Measurements from ENCODE around the gene MRPS34.

DNA sequence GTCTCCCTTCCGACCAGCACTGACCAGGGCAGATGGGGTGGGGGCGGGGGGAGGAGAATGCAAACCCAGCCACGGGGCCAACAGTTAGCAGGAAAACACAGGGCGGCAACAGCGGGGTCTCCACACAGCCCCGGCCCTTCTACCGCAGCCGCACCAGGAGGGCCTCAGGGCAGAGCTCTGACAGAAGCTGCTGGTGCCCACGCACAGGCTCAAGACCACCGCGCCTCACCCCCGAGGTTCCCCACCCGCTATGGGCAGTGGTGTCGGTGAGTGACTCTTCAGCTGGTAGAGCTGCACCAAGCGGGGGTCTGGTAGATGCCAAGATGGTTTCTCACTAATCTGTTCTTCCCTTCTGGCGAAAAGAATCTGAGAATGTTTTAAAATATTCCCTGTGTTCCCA lies 37.6 kb upstream of the MRPS34 start:
- TF ChIP-seq CTCF (tag by site-specific recombination; IDR thresholded peaks at IDR 0.05) (no peak), ZFP69B (tag by site-specific recombination; IDR thresholded peaks at IDR 0.05) (no peak), ZBTB21 (tag by site-specific recombination; IDR thresholded peaks at IDR 0.05) (no peak), ZNF174 (tag by site-specific recombination; IDR thresholded peaks at IDR 0.05) (no peak), BCL6B (tag by site-specific recombination; IDR thresholded peaks at IDR 0.05) (no peak), ZNF132 (tag by site-specific recombination; IDR thresholded peaks at IDR 0.05; ENCODE audit: borderline replicate concordance) (no peak), ZNF670 (tag by site-specific recombination; IDR thresholded peaks at IDR 0.05; ENCODE audit: low read depth) (no peak), ZNF514 (tag by site-specific recombination; IDR thresholded peaks at IDR 0.05) (no peak), GLI2 (tag by site-specific recombination; IDR thresholded peaks at IDR 0.05; ENCODE audit: borderline replicate concordance, low read depth) (no peak), ZNF175 (tag by site-specific recombination; IDR thresholded peaks at IDR 0.05) (no peak), ZBTB8A (tag by site-specific recombination; IDR thresholded peaks at IDR 0.05) (no peak), REST (tag by site-specific recombination; IDR thresholded peaks at IDR 0.05) (no peak), ZNF423 (tag by site-specific recombination; IDR thresholded peaks at IDR 0.05) (no peak)
